Activated CD8-positive, alpha-beta memory T cell treated with anti-CD3 and anti-CD28 coated beads, Interleukin-2, amount 10 ng/mL, durations not matched to agents 7 days and 5 days (primary cell): ENCODE results near the gene RFESD. TPM values are rescaled to one million over a fixed set of nuclear protein-coding genes. Genes with fewer than 3 reads are reported as not detected.

Source experiments
- ATAC-seq: fragments of 150-1000 bp; cut with Tn5 transposase; one replicate; pipeline ENCODE4 v1.10.0; 2021; ENCODE audit warnings: moderate library complexity
- CTCF ChIA-PET: fragments of 350-600 bp; sonication (Branson Sonifier 250); formaldehyde crosslinking; loops from one replicate; lab custom pipeline; 2021; ENCODE audit warnings: antibody characterized with exemption; lab: Charles Lee
- DNase-seq: peaks from one replicate; pipeline ENCODE4 v3.0.0-alpha.2; 2020
- H3K27ac Mint-ChIP-seq: one replicate; pipeline ENCODE4 v1.8.0; 2021; ENCODE audit warnings: mild to moderate bottlenecking, mixed read lengths
- H3K27me3 Mint-ChIP-seq: one replicate; pipeline ENCODE4 v1.8.0; 2021; ENCODE audit warnings: mixed read lengths
- H3K36me3 Mint-ChIP-seq: one replicate; pipeline ENCODE4 v1.8.0; 2021; ENCODE audit warnings: mild to moderate bottlenecking, mixed read lengths
- H3K4me1 Mint-ChIP-seq: one replicate; pipeline ENCODE4 v1.8.0; 2021; ENCODE audit warnings: mixed read lengths
- H3K4me3 Mint-ChIP-seq: one replicate; pipeline ENCODE4 v1.8.0; 2021; ENCODE audit warnings: mild to moderate bottlenecking, moderate library complexity, mixed read lengths
- H3K9me3 Mint-ChIP-seq: one replicate; pipeline ENCODE4 v1.8.0; 2022; ENCODE audit warnings: low read depth, mixed read lengths
- total RNA-seq, 2 experiments: library from RNA; stranded (reverse); gene quantifications; one replicate each; pipeline ENCODE4 v1.2.3, GENCODE V29; 2021

Gene RFESD
- total RNA-seq, 2 experiments from 2014 or later, result 3.0 to 3.3 TPM

DNA sequence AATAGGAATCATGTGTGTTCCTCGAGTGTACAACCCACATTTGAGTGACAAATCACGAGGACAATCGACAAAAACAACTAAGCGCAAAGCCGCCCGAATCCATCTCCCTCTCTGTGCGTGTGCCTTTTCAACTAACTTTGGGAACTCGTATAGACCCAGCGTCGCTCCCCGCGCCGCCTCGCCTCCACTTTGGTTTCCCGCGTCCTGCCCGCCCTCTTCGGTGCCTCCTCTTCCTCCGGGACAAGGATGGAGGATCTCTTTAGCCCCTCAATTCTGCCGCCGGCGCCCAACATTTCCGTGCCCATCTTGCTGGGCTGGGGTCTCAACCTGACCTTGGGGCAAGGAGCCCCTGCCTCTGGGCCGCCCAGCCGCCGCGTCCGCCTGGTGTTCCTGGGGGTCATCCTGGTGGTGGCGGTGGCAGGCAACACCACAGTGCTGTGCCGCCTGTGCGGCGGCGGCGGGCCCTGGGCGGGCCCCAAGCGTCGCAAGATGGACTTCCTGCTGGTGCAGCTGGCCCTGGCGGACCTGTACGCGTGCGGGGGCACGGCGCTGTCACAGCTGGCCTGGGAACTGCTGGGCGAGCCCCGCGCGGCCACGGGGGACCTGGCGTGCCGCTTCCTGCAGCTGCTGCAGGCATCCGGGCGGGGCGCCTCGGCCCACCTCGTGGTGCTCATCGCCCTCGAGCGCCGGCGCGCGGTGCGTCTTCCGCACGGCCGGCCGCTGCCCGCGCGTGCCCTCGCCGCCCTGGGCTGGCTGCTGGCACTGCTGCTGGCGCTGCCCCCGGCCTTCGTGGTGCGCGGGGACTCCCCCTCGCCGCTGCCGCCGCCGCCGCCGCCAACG, 26.3 kb upstream of the RFESD start, which contains the start of gene GPR150:
TSS of gene GPR150 (plus strand) at position 58 of the 840 bp plus-strand sequence. CDS start at position 247, 189 bp downstream.
- ATAC-seq, result peak; percentile 76
- Mint-ChIP-seq H3K4me1 (peaks cover 35% of the 10 kb centered on the region), H3K27me3 (peaks cover 14% of the 10 kb centered on the region), H3K4me3 (peak within 1 kb of the TSS; percentile 80), H3K27ac (peak within 1 kb of the TSS; percentile 67), H3K36me3 (peaks cover 4% of the 10 kb centered on the region), H3K9me3 (no peaks in the 10 kb centered on the region)
- DNase-seq, result peak; percentile 78
- CTCF ChIA-PET, result interaction anchor here (0.6 to 1.8 kb wide), 3 partner anchors 11 to 190 kb away, joined by 3 to 11 read pairs (median 3); no protein-coding TSS in a partner anchor

DNA sequence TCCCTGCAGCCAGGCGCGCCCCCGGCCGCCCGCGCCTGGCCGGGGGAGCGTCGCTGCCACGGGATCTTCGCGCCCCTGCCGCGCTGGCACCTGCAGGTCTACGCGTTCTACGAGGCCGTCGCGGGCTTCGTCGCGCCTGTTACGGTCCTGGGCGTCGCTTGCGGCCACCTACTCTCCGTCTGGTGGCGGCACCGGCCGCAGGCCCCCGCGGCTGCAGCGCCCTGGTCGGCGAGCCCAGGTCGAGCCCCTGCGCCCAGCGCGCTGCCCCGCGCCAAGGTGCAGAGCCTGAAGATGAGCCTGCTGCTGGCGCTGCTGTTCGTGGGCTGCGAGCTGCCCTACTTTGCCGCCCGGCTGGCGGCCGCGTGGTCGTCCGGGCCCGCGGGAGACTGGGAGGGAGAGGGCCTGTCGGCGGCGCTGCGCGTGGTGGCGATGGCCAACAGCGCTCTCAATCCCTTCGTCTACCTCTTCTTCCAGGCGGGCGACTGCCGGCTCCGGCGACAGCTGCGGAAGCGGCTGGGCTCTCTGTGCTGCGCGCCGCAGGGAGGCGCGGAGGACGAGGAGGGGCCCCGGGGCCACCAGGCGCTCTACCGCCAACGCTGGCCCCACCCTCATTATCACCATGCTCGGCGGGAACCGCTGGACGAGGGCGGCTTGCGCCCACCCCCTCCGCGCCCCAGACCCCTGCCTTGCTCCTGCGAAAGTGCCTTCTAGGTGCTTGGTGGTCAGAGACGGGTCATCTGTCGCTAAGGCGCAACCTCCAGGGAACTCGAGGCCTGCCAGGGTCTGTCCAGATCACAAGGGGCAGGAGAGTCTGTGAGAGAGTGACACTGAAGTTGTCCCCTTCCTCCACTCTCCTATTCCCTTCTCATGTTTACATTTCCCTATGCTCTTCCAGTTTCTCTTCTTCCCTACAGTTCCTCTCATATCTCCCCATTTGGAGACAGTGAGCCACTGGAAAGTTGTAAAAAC, 25.4 kb upstream of the RFESD start:
- H3K4me1 Mint-ChIP-seq, result peaks cover 32% of the 10 kb centered on the region
- H3K27me3 Mint-ChIP-seq, result peaks cover 14% of the 10 kb centered on the region
- no peaks in the 10 kb centered on the region for H3K9me3 Mint-ChIP-seq
- H3K36me3 Mint-ChIP-seq, result peaks cover 4% of the 10 kb centered on the region
- peak overlapping the region; percentile 41 for H3K27ac Mint-ChIP-seq
- ATAC-seq (peak; percentile 66), DNase-seq (peak; percentile 52)
- CTCF ChIA-PET, result interaction anchor here (0.6 to 1.8 kb wide), 5 partner anchors 10 to 226 kb away, joined by 3 to 11 read pairs (median 3); no protein-coding TSS in a partner anchor
- peak overlapping the region; percentile 58 for H3K4me3 Mint-ChIP-seq

DNA sequence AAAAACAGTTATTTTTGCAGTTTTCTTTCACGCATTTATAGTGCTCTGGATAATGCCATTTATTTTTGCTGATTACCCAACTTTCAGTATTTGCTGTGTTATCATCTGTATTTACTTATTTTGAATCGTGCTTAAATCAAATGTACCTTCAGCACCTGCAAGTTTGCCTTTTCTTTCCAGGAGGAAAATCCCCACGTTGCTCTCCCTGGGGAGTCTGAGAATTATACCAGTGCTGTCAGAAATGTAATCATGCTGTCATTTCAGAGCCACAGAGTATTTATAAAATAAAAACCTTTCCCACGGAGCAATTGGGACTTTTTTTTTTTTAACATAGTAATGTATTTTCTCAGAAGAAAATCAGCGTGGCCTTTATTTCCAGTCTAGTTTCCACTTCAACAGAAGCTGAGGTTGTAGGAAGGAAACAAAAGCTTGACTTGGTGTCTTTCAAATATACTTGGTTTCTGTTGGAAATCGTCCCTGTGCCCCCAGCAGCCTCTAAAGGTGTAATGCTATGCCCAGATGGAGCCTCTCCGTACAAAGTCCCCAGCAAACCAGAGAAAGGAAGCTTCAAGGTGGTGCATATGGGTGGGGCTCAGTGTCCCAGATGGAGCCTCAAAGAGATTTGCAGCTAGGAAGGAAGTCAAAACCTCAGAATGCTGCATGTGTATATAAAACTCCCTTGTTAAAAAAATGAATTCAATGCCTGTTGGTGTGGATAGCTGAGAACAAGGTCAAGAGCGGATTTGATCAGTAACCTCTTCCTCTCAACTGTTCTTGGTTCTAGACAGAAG, 24.5 kb upstream of the RFESD start:
- peaks cover 32% of the 10 kb centered on the region for H3K4me1 Mint-ChIP-seq
- ATAC-seq (peak; percentile 11), DNase-seq (peak; percentile 43)
- H3K4me3 Mint-ChIP-seq, result peak overlapping the region; percentile 58
- H3K27me3 Mint-ChIP-seq, result peaks cover 14% of the 10 kb centered on the region
- H3K36me3 Mint-ChIP-seq, result peaks cover 4% of the 10 kb centered on the region
- CTCF ChIA-PET, result interaction anchor here (0.9 to 2.0 kb wide), 10 partner anchors 9 to 226 kb away, joined by 3 to 12 read pairs (median 4); partner anchors contain the start of gene RFESD
- no peaks in the 10 kb centered on the region for H3K9me3 Mint-ChIP-seq
- peak overlapping the region; percentile 41 for H3K27ac Mint-ChIP-seq

DNA sequence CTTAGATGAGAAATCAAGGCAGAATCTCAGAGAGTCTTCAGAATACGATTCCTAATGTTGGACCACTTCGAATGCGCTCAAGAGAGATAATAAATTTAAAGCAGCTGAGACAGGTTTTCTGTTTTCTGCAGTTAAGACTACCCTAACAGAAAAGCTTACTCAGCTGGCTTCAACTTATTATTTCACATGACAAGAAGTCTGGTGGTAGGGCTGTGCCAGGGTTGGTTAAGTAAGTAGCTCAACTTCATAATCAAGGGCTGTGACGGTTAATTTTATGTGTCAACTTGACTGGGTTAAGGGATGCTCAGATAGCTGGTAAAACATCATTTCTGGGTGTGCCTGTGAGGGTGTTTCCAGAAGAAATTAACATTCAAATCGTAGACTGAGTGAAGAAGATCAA, 22.9 kb upstream of the RFESD start:
- no peak for DNase-seq
- Mint-ChIP-seq H3K4me1 (peaks cover 29% of the 10 kb centered on the region), H3K9me3 (no peaks in the 10 kb centered on the region), H3K27me3 (peaks cover 12% of the 10 kb centered on the region), H3K27ac (no peak overlapping the region), H3K4me3 (no peak overlapping the region), H3K36me3 (peaks cover under 1% of the 10 kb centered on the region)
- CTCF ChIA-PET, result interaction anchor here (1.6 to 2.0 kb wide), 3 partner anchors 21 to 162 kb away, joined by 3 to 12 read pairs (median 9); partner anchors contain the start of gene RFESD
- ATAC-seq, result no peak

DNA sequence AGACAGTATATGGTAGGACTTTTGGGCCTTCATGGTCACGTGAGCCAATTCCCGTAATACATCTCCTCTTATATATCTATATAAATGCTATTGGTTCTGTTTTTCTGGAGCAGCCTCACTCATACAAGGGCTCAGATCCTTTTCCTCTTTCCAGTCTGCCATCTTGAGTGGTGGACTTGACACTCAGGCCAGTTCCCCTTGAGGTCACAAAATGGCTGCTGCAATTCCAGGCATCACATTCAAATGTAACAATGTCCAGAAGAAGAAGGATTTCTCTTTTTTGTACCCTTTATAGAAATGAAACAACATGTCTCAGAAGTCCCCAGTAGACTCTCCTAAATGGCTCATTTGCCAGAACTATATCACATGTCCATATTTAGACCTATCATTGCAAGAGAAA, 22.2 kb upstream of the RFESD start:
- H3K9me3 Mint-ChIP-seq, result no peaks in the 10 kb centered on the region

DNA sequence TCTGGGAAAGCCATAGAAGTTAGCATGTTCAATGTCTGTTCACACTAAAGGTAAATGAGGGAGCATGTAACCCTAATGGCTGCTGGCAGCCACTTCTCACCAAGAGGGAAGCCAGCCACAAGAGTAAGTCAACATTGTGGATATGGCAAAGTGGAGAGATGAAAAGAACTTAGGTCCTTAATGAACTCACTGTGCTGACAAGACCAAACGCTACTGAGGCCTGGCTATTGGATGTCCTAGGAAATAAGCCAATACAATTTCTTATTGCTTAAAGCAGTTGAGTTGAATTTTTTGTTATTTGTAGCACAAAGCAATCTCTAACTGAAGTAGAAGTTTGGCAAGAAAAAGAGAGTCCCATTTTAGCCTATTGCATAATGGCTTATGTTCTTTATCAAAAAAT, 19.9 kb upstream of the RFESD start:
- CTCF ChIA-PET, result no interaction called here
- Mint-ChIP-seq H3K4me1 (peaks cover 15% of the 10 kb centered on the region), H3K27me3 (peaks cover 3% of the 10 kb centered on the region), H3K27ac (no peak overlapping the region), H3K36me3 (peaks cover 6% of the 10 kb centered on the region), H3K9me3 (no peaks in the 10 kb centered on the region), H3K4me3 (no peak overlapping the region)
- no peak for ATAC-seq
- no peak for DNase-seq

More for the DNA sequence above, 22.2 kb upstream of the RFESD start:
- Mint-ChIP-seq H3K4me1 (peaks cover 23% of the 10 kb centered on the region), H3K36me3 (no peaks in the 10 kb centered on the region), H3K27me3 (peaks cover 8% of the 10 kb centered on the region), H3K27ac (no peak overlapping the region), H3K4me3 (no peak overlapping the region)
- no peak for ATAC-seq
- no peak for DNase-seq
- CTCF ChIA-PET, result interaction anchor here (1.6 kb wide), 1 partner anchor 161 kb away, joined by 3 read pairs; no protein-coding TSS in a partner anchor

DNA sequence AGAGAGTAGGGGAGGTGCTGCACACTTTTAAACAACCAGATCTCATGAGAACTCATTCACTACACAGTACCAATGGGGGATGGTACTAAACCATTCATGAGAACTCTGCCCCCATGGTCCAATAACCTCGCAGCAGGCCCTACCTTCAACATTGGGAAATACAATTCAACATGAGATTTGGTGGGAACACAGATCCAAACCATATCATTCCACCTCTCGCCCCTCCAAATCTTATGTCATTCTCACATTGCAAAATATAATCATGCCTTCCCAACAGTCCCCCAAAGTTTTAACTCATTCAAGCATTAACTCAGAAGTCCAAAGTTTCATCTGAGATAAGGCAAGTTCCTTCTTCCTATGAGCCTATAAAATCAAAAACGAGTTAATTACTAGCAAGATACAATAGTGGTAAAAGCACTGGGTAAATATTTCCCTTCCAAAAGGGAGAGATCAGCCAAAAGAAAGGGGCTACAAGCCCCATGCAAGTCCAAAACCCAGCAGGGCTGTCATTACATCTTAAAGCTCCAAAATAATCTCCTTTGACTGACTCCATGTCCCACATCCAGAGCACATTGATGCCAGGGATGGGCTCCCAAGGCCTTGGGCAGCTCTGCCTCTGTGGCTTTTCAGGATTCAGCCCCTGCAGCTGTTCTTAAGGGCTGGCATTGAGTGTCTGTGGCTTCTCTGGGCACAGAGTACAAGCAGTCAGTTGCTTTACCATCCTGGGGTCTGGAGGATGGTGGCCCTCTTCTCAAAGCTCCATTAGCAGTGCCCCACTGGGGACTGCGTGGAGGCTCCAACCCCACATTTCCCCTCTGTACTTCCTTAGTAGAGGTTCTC, 18.4 kb upstream of the RFESD start:
- DNase-seq (no peak), ATAC-seq (no peak)
- H3K4me3 Mint-ChIP-seq, result no peak overlapping the region
- no peak overlapping the region for H3K27ac Mint-ChIP-seq
- H3K27me3 Mint-ChIP-seq, result peaks cover 3% of the 10 kb centered on the region
- CTCF ChIA-PET, result no interaction called here
- peaks cover 15% of the 10 kb centered on the region for H3K36me3 Mint-ChIP-seq
- H3K9me3 Mint-ChIP-seq, result peaks cover 6% of the 10 kb centered on the region
- H3K4me1 Mint-ChIP-seq, result peaks cover 15% of the 10 kb centered on the region

DNA sequence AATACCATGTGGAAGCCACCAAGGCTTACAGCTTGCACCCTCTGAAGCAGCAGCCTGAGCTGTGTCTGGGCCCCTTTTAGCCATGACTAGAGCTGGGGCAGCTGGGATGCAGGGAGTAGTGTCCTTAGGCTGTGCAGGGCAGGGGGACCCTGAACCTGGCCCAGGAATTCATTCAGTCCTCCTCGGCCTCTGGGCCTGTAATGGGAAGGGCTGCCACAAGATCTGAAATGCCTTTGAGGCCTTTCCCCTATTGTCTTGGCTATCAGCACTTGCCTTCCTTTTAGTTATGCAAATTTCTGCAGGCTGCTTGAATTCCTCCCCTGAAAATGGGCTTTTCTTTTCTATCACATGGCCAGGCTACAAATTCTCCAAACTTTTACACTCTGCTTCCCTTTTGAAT, 17.6 kb upstream of the RFESD start:
- CTCF ChIA-PET, result no interaction called here
- H3K27me3 Mint-ChIP-seq, result peaks cover 3% of the 10 kb centered on the region
- no peak for DNase-seq
- no peak overlapping the region for H3K27ac Mint-ChIP-seq
- no peak overlapping the region for H3K4me3 Mint-ChIP-seq
- peaks cover 18% of the 10 kb centered on the region for H3K36me3 Mint-ChIP-seq
- peaks cover 6% of the 10 kb centered on the region for H3K9me3 Mint-ChIP-seq
- peaks cover 15% of the 10 kb centered on the region for H3K4me1 Mint-ChIP-seq
- no peak for ATAC-seq

DNA sequence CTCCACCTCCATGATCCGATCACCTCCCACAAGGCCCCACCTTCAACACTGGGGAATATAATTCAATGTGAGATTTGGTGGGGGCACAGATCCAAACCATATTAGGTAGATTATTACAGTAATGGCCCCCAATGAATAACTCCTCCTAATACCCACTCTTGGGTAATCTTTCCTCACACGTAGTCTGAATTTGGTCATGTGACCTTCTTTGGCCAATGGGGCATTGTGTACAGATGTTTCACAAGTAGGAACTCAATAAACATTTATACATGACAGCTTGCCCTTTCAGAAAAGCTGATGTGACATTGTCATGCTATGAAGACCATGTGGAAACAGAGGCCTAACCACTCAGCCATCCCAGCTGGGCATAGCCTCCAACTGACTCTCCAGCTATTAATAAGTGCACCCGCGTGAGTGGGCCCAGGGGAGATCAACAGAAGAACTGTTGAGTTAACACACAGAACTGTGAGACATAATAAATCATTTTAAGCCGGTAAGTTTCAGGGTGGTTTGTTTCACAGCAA, 16.1 kb upstream of the RFESD start:
- CTCF ChIA-PET, result interaction anchor here (2.2 to 2.7 kb wide), 4 partner anchors 10 to 151 kb away, joined by 9 to 16 read pairs (median 10); partner anchors contain the start of genes GPR150 and RFESD
- Mint-ChIP-seq H3K36me3 (peaks cover 18% of the 10 kb centered on the region), H3K4me3 (no peak overlapping the region), H3K27ac (no peak overlapping the region), H3K9me3 (peaks cover 6% of the 10 kb centered on the region), H3K4me1 (peaks cover 15% of the 10 kb centered on the region), H3K27me3 (peaks cover 3% of the 10 kb centered on the region)
- DNase-seq (no peak), ATAC-seq (no peak)

DNA sequence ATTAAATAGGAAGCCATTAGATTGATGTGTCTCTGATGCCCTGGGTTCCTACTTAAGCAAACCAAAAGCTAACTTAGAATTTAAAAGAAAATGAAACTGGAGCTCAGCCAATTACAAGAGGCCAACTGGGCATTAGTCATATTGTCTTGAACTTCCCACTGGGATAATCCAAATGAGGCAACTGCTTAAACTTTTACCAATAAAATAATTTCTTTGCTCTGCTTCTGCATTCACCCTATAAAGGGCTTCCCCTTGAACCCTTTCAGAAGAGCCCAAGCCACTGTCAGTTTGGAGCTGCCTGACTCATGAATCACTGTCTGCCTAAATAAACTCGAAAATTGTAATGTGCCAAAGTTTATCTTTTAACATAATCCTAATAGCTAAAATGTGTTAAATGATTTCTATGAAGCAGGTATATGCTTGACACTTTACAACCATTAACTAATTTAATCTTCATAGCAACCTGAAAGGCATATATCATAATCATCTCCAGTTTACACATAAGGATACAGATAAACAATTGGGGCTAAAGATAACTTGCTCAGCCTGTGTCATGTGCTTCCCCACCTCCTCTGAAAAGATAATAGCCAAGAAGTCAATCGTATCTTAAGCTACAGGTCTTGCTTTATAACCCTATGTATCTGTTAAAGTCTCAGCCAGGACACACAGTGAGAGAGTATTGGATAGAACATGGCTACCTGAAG, 15.2 kb upstream of the RFESD start:
- Mint-ChIP-seq H3K9me3 (peaks cover 6% of the 10 kb centered on the region), H3K27me3 (peaks cover 6% of the 10 kb centered on the region), H3K4me3 (no peak overlapping the region), H3K4me1 (peaks cover 15% of the 10 kb centered on the region), H3K36me3 (peaks cover 18% of the 10 kb centered on the region), H3K27ac (peak overlapping the region; percentile 83)
- DNase-seq (no peak), ATAC-seq (no peak)
- CTCF ChIA-PET, result interaction anchor here (1.7 to 2.7 kb wide), 5 partner anchors 9 to 150 kb away, joined by 8 to 16 read pairs (median 9); partner anchors contain the start of genes GPR150 and RFESD
